SU-DHL-6 (cell line): ENCODE data around the gene CBLL1.

Experiments
- H2AFZ ChIP-seq: fragments of 200-600 bp; sonication (generic); 2 replicates; pipeline ENCODE4 v1.6.1; 2014; ENCODE audit warnings: low read depth, mild to moderate bottlenecking, moderate library complexity, mixed read lengths, antibody characterized with exemption, low read length; ENCODE audit not compliant: severe bottlenecking
- H3F3A ChIP-seq: fragments of 200-600 bp; shearing (Covaris generic); 2 replicates; pipeline ENCODE4 v1.6.0; 2016; ENCODE audit warnings: antibody characterized with exemption, mild to moderate bottlenecking; ENCODE audit not compliant: insufficient read depth
- H3K27ac ChIP-seq: fragments of 200-600 bp; sonication (generic); 2 replicates; pipeline ENCODE4 v1.5.1; 2016; ENCODE audit warnings: low read depth, mild to moderate bottlenecking, low read length, moderate library complexity, mixed read lengths
- H3K27me3 ChIP-seq: fragments of 200-600 bp; sonication (generic), shearing (Covaris generic); 2 replicates; pipeline ENCODE4 v1.6.0; 2014; ENCODE audit warnings: mild to moderate bottlenecking, low read length
- H3K36me3 ChIP-seq: fragments of 200-600 bp; sonication (generic); 2 replicates; pipeline ENCODE4 v1.6.1; 2014; ENCODE audit warnings: mild to moderate bottlenecking, low read length, mixed read lengths
- H3K4me2 ChIP-seq: fragments of 300-600, 200-600 bp; shearing (Covaris generic), sonication (generic); 2 replicates; pipeline ENCODE4 v1.6.0; 2014; ENCODE audit warnings: low read length, low read depth, mild to moderate bottlenecking; ENCODE audit not compliant: poor library complexity, severe bottlenecking
- H3K4me3 ChIP-seq: fragments of 200-600 bp; sonication (generic); 2 replicates; pipeline ENCODE4 v1.5.1; 2014; ENCODE audit warnings: antibody characterized with exemption, low read length, mild to moderate bottlenecking, mixed read lengths; ENCODE audit not compliant: insufficient read depth, poor library complexity, severe bottlenecking
- H3K79me2 ChIP-seq: fragments of 200-600 bp; sonication (generic); 2 replicates; pipeline ENCODE4 v1.6.1; 2014; ENCODE audit warnings: mild to moderate bottlenecking, low read length, moderate library complexity; ENCODE audit not compliant: insufficient read depth
- H3K9ac ChIP-seq: fragments of 200-600 bp; sonication (generic); 2 replicates; pipeline ENCODE4 v1.7.0; 2014; ENCODE audit warnings: mild to moderate bottlenecking, low read length
- H3K9me2 ChIP-seq: fragments of 200-600 bp; sonication (generic); replicated peaks from 2 replicates; pipeline ENCODE4 v1.6.1; 2014; ENCODE audit warnings: low read length; ENCODE audit not compliant: insufficient read depth
- H3K9me3 ChIP-seq: fragments of 200-600 bp; sonication (generic); 2 replicates; pipeline ENCODE4 v1.6.1; 2014; ENCODE audit warnings: low read length, mixed read lengths; ENCODE audit not compliant: insufficient read depth
- H4K20me1 ChIP-seq: fragments of 200-600 bp; sonication (generic); 2 replicates; pipeline ENCODE4 v1.6.1; 2014; ENCODE audit warnings: low read depth, mild to moderate bottlenecking, antibody characterized with exemption, low read length, moderate library complexity, mixed read lengths
- CTCF ChIP-seq: fragments of 200-600 bp; sonication (generic); IDR thresholded peaks from one replicate; pipeline ENCODE4 v1.5.1; 2017; ENCODE audit warnings: antibody characterized with exemption, mild to moderate bottlenecking, low read length, moderate library complexity; ENCODE audit not compliant: insufficient read depth, poor library complexity, severe bottlenecking
- EZH2phosphoT487 ChIP-seq: fragments of 200-600 bp; sonication (generic), shearing (Covaris generic); conservative IDR thresholded peaks from 2 replicates; pipeline ENCODE4 v1.6.1; 2018; ENCODE audit warnings: mild to moderate bottlenecking, antibody characterized with exemption, low read length, moderate library complexity, mixed read lengths

The CBLL1 gene

GRCh38 chr7:107703219-107703618 lies 40.7 kb upstream of the CBLL1 start:
- H3K4me2 ChIP-seq: no peak overlapping the region
- no peaks in the 10 kb centered on the region for H3K27me3 ChIP-seq
- H3K4me3 ChIP-seq: no peak overlapping the region
- no peak overlapping the region for H2AFZ ChIP-seq
- H3K9me3 ChIP-seq: no peaks in the 10 kb centered on the region
- H3F3A ChIP-seq: no peaks in the 10 kb centered on the region
- no peaks in the 10 kb centered on the region for H3K36me3 ChIP-seq
- no peak for TF ChIP-seq EZH2phosphoT487
- no peak for TF ChIP-seq CTCF
- H3K9me2 ChIP-seq: no peaks in the 10 kb centered on the region
- H4K20me1 ChIP-seq: no peaks in the 10 kb centered on the region
- no peaks in the 10 kb centered on the region for H3K79me2 ChIP-seq
- H3K27ac ChIP-seq: no peak overlapping the region
- no peak overlapping the region for H3K9ac ChIP-seq

GRCh38 chr7:107703872-107704271 lies 40.1 kb upstream of the CBLL1 start:
- no peaks in the 10 kb centered on the region for H3F3A ChIP-seq
- H3K9me2 ChIP-seq: no peaks in the 10 kb centered on the region
- no peaks in the 10 kb centered on the region for H3K9me3 ChIP-seq
- H2AFZ ChIP-seq: no peak overlapping the region
- no peaks in the 10 kb centered on the region for H3K36me3 ChIP-seq
- H4K20me1 ChIP-seq: no peaks in the 10 kb centered on the region
- H3K79me2 ChIP-seq: no peaks in the 10 kb centered on the region
- no peak overlapping the region for H3K27ac ChIP-seq
- H3K4me2 ChIP-seq: no peak overlapping the region
- TF ChIP-seq CTCF (no peak), EZH2phosphoT487 (no peak)
- H3K9ac ChIP-seq: no peak overlapping the region
- H3K27me3 ChIP-seq: no peaks in the 10 kb centered on the region
- no peak overlapping the region for H3K4me3 ChIP-seq

- Histone ChIP-seq H3K27me3 (no peaks in the 10 kb centered on the region), H3F3A (no peaks in the 10 kb centered on the region), H3K9me2 (no peaks in the 10 kb centered on the region), H3K36me3 (no peaks in the 10 kb centered on the region), H3K9me3 (no peaks in the 10 kb centered on the region), H3K9ac (no peak overlapping the region), H2AFZ (no peak overlapping the region), H3K4me2 (no peak overlapping the region), H3K4me3 (no peak overlapping the region), H3K79me2 (no peaks in the 10 kb centered on the region), H4K20me1 (no peaks in the 10 kb centered on the region), H3K27ac (no peak overlapping the region)
- TF ChIP-seq EZH2phosphoT487: no peak
- TF ChIP-seq CTCF: no peak
These were observed 35.0 kb upstream of the CBLL1 start for GRCh38 chr7:107708956-107709355.
